Measurements from ENCODE around the gene DHDDS.

DHDDS gene

GRCh38 chr1:26449868-26450267 lies 17.7 kb downstream of the DHDDS start:
- H3K9me3 ChIP-seq (replicated peaks; ENCODE audit: insufficient read depth, low read length) = no peaks in the 10 kb centered on the region
- no peaks in the 10 kb centered on the region for H3K36me3 ChIP-seq (replicated peaks; ENCODE audit: insufficient read depth, low read length)
- TF ChIP-seq CTCF (IDR thresholded peaks at IDR 0.05; ENCODE audit: low read length) = no peak
- TF ChIP-seq EZH2 (optimal IDR thresholded peaks at IDR 0.05; ENCODE audit: low read depth, low read length) = no peak
- TF ChIP-seq EZH2phosphoT487 (IDR thresholded peaks at IDR 0.05; ENCODE audit: low read length) = no peak

GRCh38 chr1:26450908-26451307 lies 18.8 kb downstream of the DHDDS start:
- Histone ChIP-seq H3K9me2 (replicated peaks; ENCODE audit: insufficient read depth, low read length) (no peaks in the 10 kb centered on the region), H3K79me2 (ENCODE audit: low read length) (no peaks in the 10 kb centered on the region), H3K27ac (ENCODE audit: low read length) (no peak overlapping the region), H2AFZ (ENCODE audit: low read length) (no peak overlapping the region), H4K20me1 (ENCODE audit: insufficient read depth, low read length) (no peaks in the 10 kb centered on the region), H3K9me3 (replicated peaks; ENCODE audit: insufficient read depth, low read length) (no peaks in the 10 kb centered on the region), H3K4me2 (ENCODE audit: low read depth, low read length) (no peak overlapping the region), H3F3A (ENCODE audit: insufficient read depth, low read length) (no peaks in the 10 kb centered on the region; the same call in 1 of the 2 replicates), H3K4me3 (ENCODE audit: low read length) (no peak overlapping the region), H3K27me3 (replicated peaks; ENCODE audit: insufficient read depth, low read length) (no peaks in the 10 kb centered on the region), H3K36me3 (replicated peaks; ENCODE audit: insufficient read depth, low read length) (no peaks in the 10 kb centered on the region), H3K9ac (ENCODE audit: low read length) (no peak overlapping the region), H3K4me1 (ENCODE audit: low read length) (peaks cover 10% of the 10 kb centered on the region)
- DNase-seq = no peak
- TF ChIP-seq CTCF (IDR thresholded peaks at IDR 0.05; ENCODE audit: low read length) (no peak), EZH2phosphoT487 (IDR thresholded peaks at IDR 0.05; ENCODE audit: low read length) (no peak), EZH2 (optimal IDR thresholded peaks at IDR 0.05; ENCODE audit: low read depth, low read length) (no peak)

More at GRCh38 chr1:26449868-26450267, 17.7 kb downstream of the DHDDS start:
- no peak overlapping the region for H3K9ac ChIP-seq (ENCODE audit: low read length)
- DNase-seq = no peak
- H3K27ac ChIP-seq (ENCODE audit: low read length) = no peak overlapping the region
- no peaks in the 10 kb centered on the region for H3K79me2 ChIP-seq (ENCODE audit: low read length)
- H3K4me2 ChIP-seq (ENCODE audit: low read depth, low read length) = no peak overlapping the region
- no peaks in the 10 kb centered on the region; the same call in 1 of the 2 replicates for H3F3A ChIP-seq (ENCODE audit: insufficient read depth, low read length)
- H2AFZ ChIP-seq (ENCODE audit: low read length) = no peak overlapping the region
- H3K9me2 ChIP-seq (replicated peaks; ENCODE audit: insufficient read depth, low read length) = no peaks in the 10 kb centered on the region
- peaks cover 10% of the 10 kb centered on the region for H3K4me1 ChIP-seq (ENCODE audit: low read length)
- no peaks in the 10 kb centered on the region for H4K20me1 ChIP-seq (ENCODE audit: insufficient read depth, low read length)
- no peaks in the 10 kb centered on the region for H3K27me3 ChIP-seq (replicated peaks; ENCODE audit: insufficient read depth, low read length)
- H3K4me3 ChIP-seq (ENCODE audit: low read length) = no peak overlapping the region

- no peak for TF ChIP-seq EZH2 (optimal IDR thresholded peaks at IDR 0.05; ENCODE audit: low read depth, low read length)
- no peak for TF ChIP-seq EZH2phosphoT487 (IDR thresholded peaks at IDR 0.05; ENCODE audit: low read length)
- TF ChIP-seq CTCF (IDR thresholded peaks at IDR 0.05; ENCODE audit: low read length) = no peak
- H3K9ac ChIP-seq (ENCODE audit: low read length) = no peak overlapping the region
- H3K4me3 ChIP-seq (ENCODE audit: low read length) = no peak overlapping the region
- no peak overlapping the region for H3K27ac ChIP-seq (ENCODE audit: low read length)
- H3K9me2 ChIP-seq (replicated peaks; ENCODE audit: insufficient read depth, low read length) = no peaks in the 10 kb centered on the region
- no peak for DNase-seq
- no peaks in the 10 kb centered on the region for H3K79me2 ChIP-seq (ENCODE audit: low read length)
- no peaks in the 10 kb centered on the region for H3K36me3 ChIP-seq (replicated peaks; ENCODE audit: insufficient read depth, low read length)
- no peaks in the 10 kb centered on the region for H3F3A ChIP-seq (ENCODE audit: insufficient read depth, low read length)
- H3K9me3 ChIP-seq (replicated peaks; ENCODE audit: insufficient read depth, low read length) = no peaks in the 10 kb centered on the region
- H3K27me3 ChIP-seq (replicated peaks; ENCODE audit: insufficient read depth, low read length) = no peaks in the 10 kb centered on the region
- H3K4me1 ChIP-seq (ENCODE audit: low read length) = peaks cover 2% of the 10 kb centered on the region; the same call in 1 of the 2 replicates
- no peak overlapping the region for H3K4me2 ChIP-seq (ENCODE audit: low read depth, low read length)
- no peak overlapping the region for H2AFZ ChIP-seq (ENCODE audit: low read length)
- no peaks in the 10 kb centered on the region for H4K20me1 ChIP-seq (ENCODE audit: insufficient read depth, low read length)
Observed at GRCh38 chr1:26452459-26453183, 20.5 kb downstream of the DHDDS start.

All from MM.1S (cell line).